ENCODE measurements around the gene SLC6A6. TPM values are rescaled to one million over a fixed set of nuclear protein-coding genes. Genes with fewer than 3 reads are reported as not detected.
A peak's percentile ranks its signal among the peaks of the same experiment; 100 is the strongest.

SLC6A6 gene
- total RNA-seq, 1 experiment from 2014 or later, result 211 TPM

- ChIA-PET CTCF (interaction anchor here (1.0 to 3.3 kb wide), 4 partner anchors 15 to 203 kb away, joined by 3 to 12 read pairs (median 3); no protein-coding TSS in a partner anchor), POLR2A (no interaction called here)
- H3K27ac Mint-ChIP-seq, result peak overlapping the region; percentile 21
Measured at GRCh38 chr3:14406336-14406735, 3.9 kb downstream of the SLC6A6 start.

GRCh38 chr3:14406766-14407165 is 4.4 kb downstream of the SLC6A6 start:
- Mint-ChIP-seq H3K4me3 (no peak overlapping the region), H3K4me1 (peaks cover 74% of the 10 kb centered on the region)
- DNase-seq (ENCODE audit: low spot score), result no peak

More at GRCh38 chr3:14406336-14406735, 3.9 kb downstream of the SLC6A6 start:
- TF ChIP-seq ZNF263 (CRISPR knock-in tag; IDR thresholded peaks at IDR 0.05; ENCODE audit: low read depth) (no peak), ZNF138 (CRISPR knock-in tag; conservative IDR thresholded peaks at IDR 0.05) (no peak), ARID4B (CRISPR knock-in tag; IDR thresholded peaks at IDR 0.05; ENCODE audit: borderline replicate concordance) (no peak), ETV6 (CRISPR knock-in tag; IDR thresholded peaks at IDR 0.05) (no peak), EMX1 (CRISPR knock-in tag; IDR thresholded peaks at IDR 0.05) (no peak), TEAD1 (CRISPR knock-in tag; IDR thresholded peaks at IDR 0.05) (no peak), JAZF1 (CRISPR knock-in tag; IDR thresholded peaks at IDR 0.05) (no peak), IRF2 (CRISPR knock-in tag; IDR thresholded peaks at IDR 0.05; ENCODE audit: borderline replicate concordance, low read depth) (no peak), E2F1 (CRISPR knock-in tag; IDR thresholded peaks at IDR 0.05) (no peak)
- Mint-ChIP-seq H3K4me1 (peaks cover 74% of the 10 kb centered on the region), H3K36me3 (peaks cover 30% of the 10 kb centered on the region), H3K4me3 (no peak overlapping the region), H3K27me3 (ENCODE audit: low read depth) (no peaks in the 10 kb centered on the region), H3K9me3 (no peaks in the 10 kb centered on the region)
- DNase-seq (ENCODE audit: low spot score) (no peak), ATAC-seq (no peak)

GRCh38 chr3:14407203-14407602 is 4.8 kb downstream of the SLC6A6 start:
- Mint-ChIP-seq H3K4me3 (no peak overlapping the region), H3K27ac (peak overlapping the region; percentile 23; the same call in 1 of the 2 replicates), H3K9me3 (no peaks in the 10 kb centered on the region), H3K4me1 (peaks cover 75% of the 10 kb centered on the region), H3K27me3 (ENCODE audit: low read depth) (no peaks in the 10 kb centered on the region), H3K36me3 (peaks cover 34% of the 10 kb centered on the region)
- ATAC-seq (no peak), DNase-seq (ENCODE audit: low spot score) (no peak)
- ChIA-PET CTCF (no interaction called here), POLR2A (no interaction called here)
- TF ChIP-seq PRRX2 (CRISPR knock-in tag; IDR thresholded peaks at IDR 0.05) (no peak), ATF2 (CRISPR knock-in tag; IDR thresholded peaks at IDR 0.05; ENCODE audit: borderline replicate concordance, low read depth) (no peak), EMX1 (CRISPR knock-in tag; IDR thresholded peaks at IDR 0.05) (no peak), FOXP4 (CRISPR knock-in tag; IDR thresholded peaks at IDR 0.05) (no peak), KAT7 (CRISPR knock-in tag; IDR thresholded peaks at IDR 0.05; ENCODE audit: borderline replicate concordance) (no peak), TEAD1 (CRISPR knock-in tag; IDR thresholded peaks at IDR 0.05) (no peak), NFE2L1 (CRISPR knock-in tag; IDR thresholded peaks at IDR 0.05) (no peak), SOX15 (CRISPR knock-in tag; IDR thresholded peaks at IDR 0.05) (no peak), PRDM15 (CRISPR knock-in tag; IDR thresholded peaks at IDR 0.05) (no peak), CDX4 (CRISPR knock-in tag; IDR thresholded peaks at IDR 0.05; ENCODE audit: borderline replicate concordance) (no peak), FOXP1 (CRISPR knock-in tag; IDR thresholded peaks at IDR 0.05; ENCODE audit: borderline replicate concordance) (no peak), RORB (CRISPR knock-in tag; IDR thresholded peaks at IDR 0.05) (no peak)

More at GRCh38 chr3:14406766-14407165, 4.4 kb downstream of the SLC6A6 start:
- H3K27me3 Mint-ChIP-seq (ENCODE audit: low read depth), result no peaks in the 10 kb centered on the region
- H3K9me3 Mint-ChIP-seq, result no peaks in the 10 kb centered on the region
- peak overlapping the region; percentile 21 for H3K27ac Mint-ChIP-seq
- POLR2A ChIA-PET, result no interaction called here
- no peak for ATAC-seq
- TF ChIP-seq ZNF121 (CRISPR knock-in tag; IDR thresholded peaks at IDR 0.05) (peak; percentile 31; the same call in 1 of the 2 replicates), SMAD3 (CRISPR knock-in tag; IDR thresholded peaks at IDR 0.05; ENCODE audit: borderline replicate concordance) (no peak)
- CTCF ChIA-PET, result no interaction called here
- peaks cover 34% of the 10 kb centered on the region for H3K36me3 Mint-ChIP-seq
